B cell (primary cell): ENCODE results near the gene VIT. TPM values are rescaled to one million over a fixed set of nuclear protein-coding genes. Genes with fewer than 3 reads are reported as not detected.

ENCODE experiments used
- ATAC-seq: fragments of 200-7000 bp; cut with Tn5 transposase; one replicate; pipeline ENCODE4 v1.10.0; 2021; ENCODE audit warnings: low read depth, mild to moderate bottlenecking, moderate number of reproducible peaks, moderate library complexity
- CTCF ChIA-PET: fragments of 350-600 bp; sonication (Branson Sonifier 250); formaldehyde crosslinking; loops from one replicate; lab custom pipeline; 2021; ENCODE audit warnings: antibody characterized with exemption, inconsistent platforms; lab: Charles Lee
- POLR2A ChIA-PET: fragments of 350-600 bp; sonication (Branson Sonifier 250); formaldehyde crosslinking; loops from one replicate; lab custom pipeline; 2021; ENCODE audit warnings: antibody characterized with exemption; lab: Charles Lee
- DNase-seq: peaks from one replicate; pipeline ENCODE4 v3.0.0; 2013
- H2AFZ ChIP-seq: 2 replicates; pipeline ENCODE4 v1.6.1; 2012; ENCODE audit warnings: mild to moderate bottlenecking, low read depth, low read length; ENCODE audit not compliant: insufficient read depth, poor library complexity, severe bottlenecking
- H3K27ac ChIP-seq, 2 donors: 1 replicate in 1 of 2; 2 replicates in 1 of 2; pipeline ENCODE4 v1.5.1; 2012 to 2013; ENCODE audit warnings: low read length in 2 of 2, mild to moderate bottlenecking in 2 of 2, moderate library complexity in 1 of 2
- H3K27me3 ChIP-seq, 4 experiments: fragments of 200-600 bp in 1 of 4; sonication (generic) in 1 of 4; replicated peaks in 1 of 4; 1 replicate in 2 of 4; 2 replicates in 2 of 4; pipeline versions ENCODE4 v1.6.1 to v1.7.0; 2013 to 2016; ENCODE audit warnings: low read length in 3 of 4, mild to moderate bottlenecking in 2 of 4, mixed read lengths in 1 of 4, moderate library complexity in 1 of 4; ENCODE audit not compliant: insufficient read depth in 4 of 4, control insufficient read depth in 3 of 4; ENCODE audit errors: control extremely low read depth in 1 of 4
- H3K36me3 ChIP-seq, 2 experiments: replicated peaks in 1 of 2; 1 replicate in 1 of 2; 2 replicates in 1 of 2; pipeline versions ENCODE4 v1.6.1 to v1.7.1; 2013; ENCODE audit warnings: low read length in 1 of 2; ENCODE audit not compliant: insufficient read depth in 2 of 2, control insufficient read depth in 1 of 2; ENCODE audit errors: control extremely low read depth in 1 of 2, extremely low read depth in 1 of 2
- H3K4me1 ChIP-seq, 2 donors: fragments of 200-600 bp in 1 of 2; sonication (generic) in 1 of 2; 1 replicate in 1 of 2; 2 replicates in 1 of 2; pipeline versions ENCODE4 v1.5.1 to v1.6.1; 2013 to 2017; ENCODE audit warnings: low read length in 2 of 2; ENCODE audit not compliant: control insufficient read depth in 2 of 2, insufficient read depth in 2 of 2
- H3K4me2 ChIP-seq: replicated peaks from 2 replicates; pipeline ENCODE3; 2012; ENCODE audit warnings: mild to moderate bottlenecking, low read depth, low read length; ENCODE audit not compliant: poor library complexity, severe bottlenecking
- H3K4me3 ChIP-seq, 5 experiments: fragments of 200-600 bp in 1 of 5; sonication (generic) in 1 of 5; 1 replicate in 3 of 5; 2 replicates in 2 of 5; pipeline versions ENCODE4 v1.5.1 to v1.7.0; 2011 to 2016; ENCODE audit warnings: low read length in 4 of 5, mild to moderate bottlenecking in 4 of 5, low read depth in 2 of 5, control low read depth in 1 of 5, moderate library complexity in 1 of 5; ENCODE audit not compliant: insufficient read depth in 1 of 5; ENCODE audit errors: control extremely low read depth in 1 of 5, extremely low read depth in 1 of 5
- H3K79me2 ChIP-seq: fragments of 200-600 bp; sonication (generic); one replicate; pipeline ENCODE4 v1.6.0; 2016; ENCODE audit warnings: low read length; ENCODE audit not compliant: control insufficient read depth, insufficient read depth
- H3K9ac ChIP-seq: fragments of 200-600 bp; sonication (generic); 2 replicates; pipeline ENCODE4 v1.6.1; 2017; ENCODE audit warnings: mild to moderate bottlenecking, low read length, moderate library complexity
- H3K9me3 ChIP-seq, 3 donors: one replicate each; pipeline versions ENCODE4 v1.6.1 to v1.7.1; 2013; ENCODE audit warnings: low read length in 2 of 3; ENCODE audit not compliant: control insufficient read depth in 2 of 3, insufficient read depth in 1 of 3; ENCODE audit errors: control extremely low read depth in 1 of 3
- H4K20me1 ChIP-seq: 2 replicates; pipeline ENCODE4 v1.6.0; 2012; ENCODE audit warnings: mild to moderate bottlenecking, low read length; ENCODE audit not compliant: insufficient read depth, control insufficient read depth, poor library complexity, severe bottlenecking
- H3K27ac Mint-ChIP-seq: one replicate; pipeline ENCODE4 v1.8.0; 2021; ENCODE audit warnings: mixed read lengths
- H3K27me3 Mint-ChIP-seq: one replicate; pipeline ENCODE4 v1.8.0; 2021; ENCODE audit warnings: mixed read lengths
- H3K4me1 Mint-ChIP-seq: one replicate; pipeline ENCODE4 v1.8.0; 2021; ENCODE audit warnings: mixed read lengths
- H3K4me3 Mint-ChIP-seq: one replicate; pipeline ENCODE4 v1.8.0; 2021; ENCODE audit warnings: mixed read lengths
- H3K9me3 Mint-ChIP-seq: one replicate; pipeline ENCODE4 v1.8.0; 2022; ENCODE audit warnings: mixed read lengths; ENCODE audit not compliant: insufficient read depth
- CTCF ChIP-seq: fragments of 200-600 bp; IDR thresholded peaks from one replicate; pipeline ENCODE4 v1.8.0; 2022; ENCODE audit warnings: antibody characterized with exemption, mild to moderate bottlenecking
- EZH2 ChIP-seq: IDR thresholded peaks from 2 replicates; pipeline ENCODE4 v1.6.1; 2012; ENCODE audit warnings: borderline replicate concordance, low read depth, mild to moderate bottlenecking, moderate library complexity, low read length; ENCODE audit not compliant: insufficient read depth, poor library complexity, severe bottlenecking
- WGBS: methylation state at CpG from one replicate; pipeline ENCODE4 v1.1.5; 2013; ENCODE audit warnings: missing lambda C conversion rate; ENCODE audit not compliant: insufficient coverage; 5-methylcytosine and 5-hydroxymethylcytosine counted together
- intact Hi-C: fragments of 100-400 bp; cut with micrococcal nuclease; formaldehyde crosslinking; loops from one replicate; pipeline ENCODE4 v1.10.0; 2022
- polyA plus RNA-seq: library from polyadenylated mRNA; depleted of rRNA; stranded (reverse); fragments of >200 nt; gene quantifications from 2 replicates; pipeline ENCODE4 v1.2.3, GENCODE V29; 2012
- total RNA-seq, 2 donors: library from RNA; stranded (reverse); fragments of 120-200 nt in 1 of 2; gene quantifications; 1 replicate in 1 of 2; 2 replicates in 1 of 2; pipeline versions ENCODE4 v1.2.3 to v1.2.4, GENCODE V29; 2013 to 2022

The VIT gene
- total and polyA plus RNA-seq, 2 donors (not counting 1 experiment from before 2014, with no cell fraction given) = not detected

GRCh38 chr2:36701918-36702317, 5.4 kb downstream of the VIT start:
- Histone ChIP-seq H3K9ac (no peak overlapping the region), H4K20me1 (no peaks in the 10 kb centered on the region), H2AFZ (no peak overlapping the region), H3K79me2 (no peaks in the 10 kb centered on the region), H3K4me3 (no peak overlapping the region), H3K36me3 (no peaks in the 10 kb centered on the region), H3K27me3 (no peaks in the 10 kb centered on the region), H3K4me2 (no peak overlapping the region), H3K27ac (no peak overlapping the region), H3K9me3 (no peaks in the 10 kb centered on the region), H3K4me1 (no peaks in the 10 kb centered on the region)
- Mint-ChIP-seq H3K4me1 (no peaks in the 10 kb centered on the region), H3K27me3 (peaks cover 4% of the 10 kb centered on the region), H3K27ac (no peak overlapping the region), H3K9me3 (no peaks in the 10 kb centered on the region), H3K4me3 (no peak overlapping the region)
- POLR2A ChIA-PET = no interaction called here
- ATAC-seq (no peak), DNase-seq (no peak)
- CTCF ChIA-PET = no interaction called here
- 50% methylated on average over 2 of the region's 2 CpGs for WGBS
- no peak for TF ChIP-seq EZH2
- no peak for TF ChIP-seq CTCF
- intact Hi-C loops = no loop called here

- ChIA-PET POLR2A (no interaction called here), CTCF (no interaction called here)
- no peak overlapping the region for H3K9ac ChIP-seq
- no peak for TF ChIP-seq EZH2
- no peak for TF ChIP-seq CTCF
- no peaks in the 10 kb centered on the region for H3K79me2 ChIP-seq
- H3K4me1 ChIP-seq = no peaks in the 10 kb centered on the region
- H2AFZ ChIP-seq = no peak overlapping the region
- no peak overlapping the region for H3K4me3 Mint-ChIP-seq
- H3K9me3 ChIP-seq = no peaks in the 10 kb centered on the region
- H3K27ac ChIP-seq = no peak overlapping the region
- no peaks in the 10 kb centered on the region for H4K20me1 ChIP-seq
- H3K27me3 ChIP-seq = no peaks in the 10 kb centered on the region
- DNase-seq (no peak), ATAC-seq (no peak)
- no peaks in the 10 kb centered on the region for H3K4me1 Mint-ChIP-seq
- no peak overlapping the region for H3K4me3 ChIP-seq
- whole genome bisulfite sequencing = 90% methylated on average over 3 of the region's 3 CpGs
- intact Hi-C loops = no loop called here
- H3K36me3 ChIP-seq = no peaks in the 10 kb centered on the region
- no peaks in the 10 kb centered on the region for H3K9me3 Mint-ChIP-seq
- no peak overlapping the region for H3K4me2 ChIP-seq
- peaks cover 4% of the 10 kb centered on the region for H3K27me3 Mint-ChIP-seq
- H3K27ac Mint-ChIP-seq = no peak overlapping the region
Observed at GRCh38 chr2:36702781-36703180, 6.3 kb downstream of the VIT start.
